Gastroesophageal sphincter (tissue), 4 donors: Measurements from ENCODE around the gene CHTF8. TPM values are rescaled to one million over a fixed set of nuclear protein-coding genes. Genes with fewer than 3 reads are reported as not detected.

Experiments used
- ATAC-seq: fragments of 150-250 bp; one replicate; pipeline ENCODE4 v1.9.1; 2016; ENCODE audit warnings: mild to moderate bottlenecking, moderate library complexity
- H3K27ac ChIP-seq, 4 donors: fragments of 200-600 bp; sonication (generic) in 3 of 4; 1 replicate in 3 of 4; 2 replicates in 1 of 4; pipeline ENCODE4 v1.5.1; 2016 to 2019
- H3K27me3 ChIP-seq: fragments of 200-600 bp; sonication (generic); one replicate; pipeline ENCODE4 v1.5.1; 2019
- H3K36me3 ChIP-seq, 2 donors: fragments of 200-600 bp; sonication (generic); one replicate each; pipeline ENCODE4 v1.5.1; 2019; ENCODE audit warnings: control low read depth in 1 of 2
- H3K4me1 ChIP-seq, 3 donors: fragments of 200-600 bp; sonication (generic); 1 replicate in 2 of 3; 2 replicates in 1 of 3; pipeline ENCODE4 v1.5.1; 2016 to 2019; ENCODE audit warnings: control low read depth in 2 of 3
- H3K4me3 ChIP-seq, 2 donors: fragments of 200-600 bp; sonication (generic); one replicate each; pipeline ENCODE4 v1.5.1; 2019; ENCODE audit warnings: mild to moderate bottlenecking in 1 of 2, moderate library complexity in 1 of 2
- H3K9me3 ChIP-seq, 3 donors: fragments of 200-600 bp; sonication (generic); one replicate each; pipeline ENCODE4 v1.5.1; 2017 to 2019; ENCODE audit warnings: control low read depth in 2 of 3
- CTCF ChIP-seq, 4 experiments: fragments of 200-600 bp in 2 of 4; fragments of 450-650 bp in 2 of 4; sonication (generic) in 1 of 4; IDR thresholded peaks; one replicate each; pipeline ENCODE4 v1.5.1; 2017 to 2019; ENCODE audit warnings: antibody characterized with exemption in 4 of 4, mild to moderate bottlenecking in 2 of 4, moderate library complexity in 2 of 4
- EP300 ChIP-seq: sonication (generic); formaldehyde crosslinking; IDR thresholded peaks from one replicate; pipeline ENCODE4 v1.6.1; 2017; ENCODE audit warnings: antibody characterized with exemption, mild to moderate bottlenecking
- POLR2A ChIP-seq, 2 donors: fragments of 450-650 bp; IDR thresholded peaks; one replicate each; pipeline ENCODE4 v1.6.1; 2017; ENCODE audit warnings: antibody characterized with exemption in 2 of 2, mild to moderate bottlenecking in 2 of 2, moderate library complexity in 1 of 2
- POLR2AphosphoS5 ChIP-seq: sonication (generic); formaldehyde crosslinking; IDR thresholded peaks from one replicate; pipeline ENCODE4 v1.6.1; 2017; ENCODE audit warnings: antibody characterized with exemption
- WGBS, 2 donors: methylation state at CpG; one replicate each; pipeline ENCODE4 v1.1.5; 2018; ENCODE audit warnings: low coverage in 1 of 2; 5-methylcytosine and 5-hydroxymethylcytosine counted together
- total RNA-seq, 4 donors: library from RNA; depleted of rRNA; stranded (reverse); fragments of >200 nt; gene quantifications; one replicate each; pipeline ENCODE4 v1.1.0, GENCODE V29; 2016

CHTF8 gene
- total RNA-seq, 4 donors from 2014 or later, result 44.0 to 102 (median 61.9) TPM

DNA sequence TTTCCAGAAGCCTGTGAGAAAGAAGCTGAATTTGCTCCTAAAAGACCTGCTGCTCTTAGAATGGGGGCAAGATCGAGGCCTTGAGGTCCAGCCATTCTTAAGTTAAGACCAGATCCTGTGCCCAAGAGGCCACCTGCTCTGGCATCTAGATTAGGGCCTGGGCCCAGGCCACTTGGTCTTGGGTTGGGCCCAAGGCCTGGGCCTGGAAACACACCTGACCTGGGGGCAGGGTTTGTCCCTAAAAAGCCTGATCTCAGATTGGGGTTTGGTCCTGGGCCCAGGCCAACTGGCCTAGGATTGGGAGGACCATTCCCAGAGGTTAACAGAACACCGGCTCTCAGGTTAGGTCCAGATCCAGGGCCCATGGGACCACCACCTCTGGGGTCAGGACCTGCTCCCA lies 12.9 kb downstream of the CHTF8 start:
- Histone ChIP-seq H3K27me3 (no peaks in the 10 kb centered on the region), H3K27ac (no peak overlapping the region), H3K4me1 (peaks cover 0 to 30% (median 0%) of the 10 kb centered on the region in 3 donors), H3K36me3 (peaks cover 0 to 73% of the 10 kb centered on the region in 2 donors), H3K9me3 (no peaks in the 10 kb centered on the region), H3K4me3 (no peak overlapping the region)
- no peak for ATAC-seq
- no CpG with 5 or more reads among the region's 2 CpGs for WGBS, 2 donors
- no peak for TF ChIP-seq POLR2AphosphoS5
- TF ChIP-seq EP300, result no peak
- no peak for TF ChIP-seq CTCF (IDR thresholded peaks at IDR 0.05)
- no peak for TF ChIP-seq POLR2A (IDR thresholded peaks at IDR 0.05)

DNA sequence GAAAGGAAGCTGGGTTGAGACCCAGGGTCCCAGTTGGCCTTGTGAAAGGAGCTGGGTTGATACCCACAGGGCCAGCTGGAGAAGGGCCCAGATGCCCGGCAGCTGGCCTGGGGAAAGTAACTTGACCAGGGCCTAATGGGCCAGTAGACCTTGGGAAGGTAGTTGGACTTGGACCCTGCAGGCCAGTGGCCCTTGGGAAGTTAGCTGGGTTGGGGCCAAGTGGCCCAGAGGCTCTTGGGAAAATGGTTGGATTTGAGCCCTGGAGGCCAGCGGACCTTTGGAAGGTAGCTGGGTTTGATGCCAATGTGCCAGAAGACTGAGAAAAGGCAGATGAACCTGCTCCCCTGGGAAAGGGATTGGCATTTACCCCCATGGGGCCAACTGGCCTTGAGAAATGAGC lies 13.4 kb downstream of the CHTF8 start:
- 100% methylated on average over 1 of the region's 2 CpGs; no CpG with 5 or more reads in 1 of the 2 donors for WGBS, 2 donors
- TF ChIP-seq POLR2A (IDR thresholded peaks at IDR 0.05) (no peak), CTCF (IDR thresholded peaks at IDR 0.05) (no peak), POLR2AphosphoS5 (no peak), EP300 (no peak)
- Histone ChIP-seq H3K27ac (no peak overlapping the region), H3K9me3 (no peaks in the 10 kb centered on the region), H3K4me1 (peaks cover 0 to 30% (median 0%) of the 10 kb centered on the region in 3 donors), H3K36me3 (peaks cover 0 to 78% of the 10 kb centered on the region in 2 donors), H3K4me3 (no peak overlapping the region), H3K27me3 (no peaks in the 10 kb centered on the region)
- ATAC-seq, result no peak

- Histone ChIP-seq H3K27me3 (no peaks in the 10 kb centered on the region), H3K4me3 (no peak overlapping the region), H3K4me1 (peaks cover 0 to 30% (median 0%) of the 10 kb centered on the region in 3 donors), H3K36me3 (peaks cover 0 to 84% of the 10 kb centered on the region in 2 donors), H3K9me3 (no peaks in the 10 kb centered on the region), H3K27ac (no peak overlapping the region)
- TF ChIP-seq POLR2A (IDR thresholded peaks at IDR 0.05) (no peak), CTCF (IDR thresholded peaks at IDR 0.05) (no peak), EP300 (no peak), POLR2AphosphoS5 (no peak)
- 87 to 100% methylated on average over 1 to 2 of the region's 2 CpGs for WGBS, 2 donors
- ATAC-seq, result no peak
Measured at GRCh38 chr16:69118468-69118867, 13.9 kb downstream of the CHTF8 start.

DNA sequence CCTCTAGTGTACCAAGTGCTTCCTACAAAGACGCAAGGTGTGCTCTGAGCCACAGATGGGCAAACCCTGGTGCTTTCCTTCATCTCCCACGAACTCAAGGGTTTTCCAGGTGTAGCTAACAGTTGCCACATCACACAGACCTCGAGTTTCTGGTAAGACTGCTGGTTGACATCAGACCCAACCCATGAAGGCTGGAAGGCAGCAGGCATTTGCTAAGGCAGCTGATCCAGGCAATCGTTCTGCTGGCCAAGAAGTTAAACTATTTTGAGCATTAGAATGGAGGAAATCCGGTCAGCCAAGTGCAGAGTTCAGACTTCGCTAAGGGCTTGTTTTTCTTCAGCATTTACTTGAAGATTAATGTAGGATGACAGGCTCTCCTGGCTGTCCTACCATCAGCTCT lies 15.5 kb downstream of the CHTF8 start:
- H3K36me3 ChIP-seq, result peaks cover 0 to 92% of the 10 kb centered on the region in 2 donors
- no peak overlapping the region for H3K4me3 ChIP-seq
- no peak overlapping the region for H3K27ac ChIP-seq
- 46 to 52% methylated on average over 3 of the region's 6 CpGs for WGBS, 2 donors
- H3K4me1 ChIP-seq, result peaks cover 0 to 30% (median 0%) of the 10 kb centered on the region in 3 donors
- no peaks in the 10 kb centered on the region for H3K9me3 ChIP-seq
- no peak for ATAC-seq
- no peaks in the 10 kb centered on the region for H3K27me3 ChIP-seq
- no peak for TF ChIP-seq POLR2A (IDR thresholded peaks at IDR 0.05)
- no peak for TF ChIP-seq EP300
- no peak for TF ChIP-seq POLR2AphosphoS5
- no peak for TF ChIP-seq CTCF (IDR thresholded peaks at IDR 0.05)

- Histone ChIP-seq H3K4me1 (peaks cover 0 to 30% (median 0%) of the 10 kb centered on the region in 3 donors), H3K9me3 (no peaks in the 10 kb centered on the region), H3K36me3 (peaks cover 0 to 92% of the 10 kb centered on the region in 2 donors), H3K27me3 (no peaks in the 10 kb centered on the region), H3K27ac (no peak overlapping the region), H3K4me3 (no peak overlapping the region)
- 67 to 94% methylated on average over 5 to 6 of the region's 7 CpGs for WGBS, 2 donors
- ATAC-seq, result no peak
- TF ChIP-seq POLR2A (IDR thresholded peaks at IDR 0.05) (no peak), CTCF (IDR thresholded peaks at IDR 0.05) (no peak), POLR2AphosphoS5 (no peak), EP300 (no peak)
Measured at GRCh38 chr16:69116256-69116875, 16.0 kb downstream of the CHTF8 start.
